Subcutaneous abdominal adipose tissue (tissue), 5 donors: Measurements from ENCODE around the gene SEC24A.
"Not testable (repeated sequence)": the region's sequence is repeated elsewhere in the genome, so short reads cannot be mapped to it uniquely, and the experiment has no call there.

Experiments used
- H3K27ac ChIP-seq: one replicate; pipeline ENCODE4 v1.7.0; 2013; ENCODE audit warnings: low read depth, mild to moderate bottlenecking, inconsistent platforms, low read length, moderate library complexity
- H3K27me3 ChIP-seq, 5 donors: one replicate each; pipeline ENCODE4 v1.7.0; 2013; ENCODE audit warnings: low read length in 5 of 5, inconsistent platforms in 1 of 5; ENCODE audit not compliant: control insufficient read depth in 5 of 5, insufficient read depth in 4 of 5
- H3K36me3 ChIP-seq, 5 donors: one replicate each; pipeline ENCODE4 v1.7.0; 2013; ENCODE audit warnings: low read length in 5 of 5; ENCODE audit not compliant: control insufficient read depth in 5 of 5, insufficient read depth in 5 of 5
- H3K4me1 ChIP-seq, 5 donors: one replicate each; pipeline ENCODE4 v1.7.0; 2013; ENCODE audit warnings: low read length in 5 of 5, mild to moderate bottlenecking in 3 of 5, moderate library complexity in 1 of 5; ENCODE audit not compliant: control insufficient read depth in 5 of 5, insufficient read depth in 5 of 5
- H3K4me3 ChIP-seq, 5 donors: one replicate each; pipeline ENCODE4 v1.7.0; 2013; ENCODE audit warnings: low read length in 5 of 5, low read depth in 1 of 5
- H3K9ac ChIP-seq, 5 donors: one replicate each; pipeline ENCODE4 v1.7.0; 2013; ENCODE audit warnings: low read length in 5 of 5, mild to moderate bottlenecking in 4 of 5, moderate library complexity in 3 of 5
- H3K9me3 ChIP-seq, 5 donors: one replicate each; pipeline ENCODE4 v1.7.0; 2013; ENCODE audit warnings: low read length in 5 of 5; ENCODE audit not compliant: control insufficient read depth in 5 of 5
- donor health status: healthy.
- donor health status: healthy.
- donor health status: healthy.
- donor health status: healthy.
- donor health status: healthy.

Gene SEC24A

DNA sequence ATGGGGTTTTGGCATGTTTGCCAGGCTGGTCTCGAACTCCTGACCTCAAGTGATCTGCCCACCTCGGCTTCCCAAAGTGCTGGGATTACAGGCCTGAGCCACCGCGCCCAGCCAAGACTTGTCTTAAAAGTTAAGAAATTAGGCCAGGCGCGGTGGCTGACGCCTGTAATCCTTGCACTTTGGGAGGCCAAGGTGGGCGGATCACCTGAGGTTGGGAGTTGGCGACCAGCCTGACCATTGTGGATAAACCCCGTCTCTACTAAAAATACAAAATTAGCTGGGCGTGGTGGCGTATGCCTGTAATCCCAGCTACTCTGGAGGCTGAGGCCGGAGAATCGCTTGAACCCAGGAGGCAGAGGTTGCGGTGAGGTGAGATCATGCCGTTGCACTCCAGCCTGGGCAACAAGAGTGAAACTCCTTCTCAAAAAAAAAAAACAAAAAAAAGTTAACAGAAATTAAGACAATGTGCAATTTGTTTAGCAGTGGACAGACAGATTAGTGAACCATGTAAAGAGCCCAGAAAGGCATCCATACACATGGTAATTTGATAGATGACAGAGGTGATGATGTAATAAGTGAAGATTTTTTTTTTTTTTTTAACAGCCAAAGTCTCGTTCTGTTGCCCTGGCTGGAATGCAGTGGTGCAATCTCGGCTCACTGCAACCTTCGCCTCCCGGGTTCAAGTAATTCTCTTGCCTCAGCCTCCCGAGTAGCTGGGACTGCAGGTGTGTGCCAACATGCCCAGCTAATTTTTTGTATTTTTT is 119.1 kb downstream of the SEC24A start:
- peaks cover 16 to 63% (median 40%) of the 10 kb centered on the region in 5 donors for H3K36me3 ChIP-seq
- H3K4me3 ChIP-seq, result not testable (repeated sequence)

DNA sequence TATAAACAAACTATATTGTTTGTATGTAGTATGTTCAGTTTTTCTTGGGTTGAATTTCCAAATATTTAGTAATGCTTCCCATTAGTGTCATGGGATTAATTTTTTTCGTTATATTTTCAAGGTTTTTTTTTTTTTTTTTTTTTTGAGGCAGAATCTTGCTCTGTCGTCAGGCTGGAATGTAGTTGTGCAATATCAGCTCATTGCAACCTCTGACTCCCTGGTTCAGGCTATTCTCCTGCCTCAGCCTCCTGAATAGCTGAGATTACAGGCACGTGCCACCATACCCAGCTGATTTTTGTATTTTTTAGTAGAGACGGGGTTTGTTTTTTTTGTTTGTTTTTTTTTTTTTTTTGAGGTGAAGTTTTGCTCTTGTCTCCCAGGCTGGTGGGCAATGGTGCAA is 120.6 kb downstream of the SEC24A start:
- Histone ChIP-seq H3K4me1 (peaks cover 0 to 2% (median 0%) of the 10 kb centered on the region in 5 donors), H3K9ac (no peak overlapping the region), H3K9me3 (no peaks in the 10 kb centered on the region), H3K4me3 (no peak overlapping the region), H3K36me3 (peaks cover 19 to 73% (median 49%) of the 10 kb centered on the region in 5 donors), H3K27ac (no peak overlapping the region), H3K27me3 (no peaks in the 10 kb centered on the region)

More for the DNA sequence above, 119.1 kb downstream of the SEC24A start:
- H3K27ac ChIP-seq, H3K4me1 ChIP-seq, H3K9me3 ChIP-seq, H3K27me3 ChIP-seq, H3K9ac ChIP-seq: not testable (repeated sequence)

DNA sequence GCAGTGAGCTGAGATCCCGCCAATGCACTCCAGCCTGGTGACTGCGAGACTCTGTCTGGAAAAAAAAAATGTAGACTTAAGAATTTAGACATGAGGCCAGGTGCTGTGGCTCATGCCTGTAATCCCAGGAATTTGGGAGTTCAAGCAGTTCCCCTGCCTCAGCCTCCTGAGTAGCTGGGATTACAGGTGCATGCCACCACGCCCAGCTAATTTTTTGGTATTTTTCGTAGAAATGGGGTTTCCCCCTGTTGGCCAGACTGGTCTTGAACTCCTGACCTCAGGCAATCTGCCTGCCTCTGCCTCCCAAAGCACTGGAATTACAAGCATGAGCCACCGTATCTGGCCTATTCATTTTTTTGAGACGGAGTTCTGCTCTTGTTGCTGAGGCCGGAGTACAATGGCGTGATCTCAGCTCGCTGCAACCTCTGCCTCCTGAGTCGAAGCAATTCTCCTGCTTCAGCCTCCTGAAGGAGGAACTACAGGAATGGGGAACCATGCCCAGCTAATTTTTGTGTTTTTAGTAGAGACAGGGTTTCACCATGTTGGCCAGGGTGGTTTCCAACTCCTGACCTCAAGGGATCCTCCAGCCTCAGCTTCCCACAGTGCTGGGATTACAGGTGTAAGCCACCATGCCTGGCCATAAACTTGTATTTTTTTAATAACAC is 124.0 kb downstream of the SEC24A start:
- H3K9me3 ChIP-seq, result no peaks in the 10 kb centered on the region
- H3K4me1 ChIP-seq, result peaks cover 0 to 2% (median 0%) of the 10 kb centered on the region in 5 donors
- peaks cover 12 to 74% (median 51%) of the 10 kb centered on the region in 5 donors for H3K36me3 ChIP-seq

DNA sequence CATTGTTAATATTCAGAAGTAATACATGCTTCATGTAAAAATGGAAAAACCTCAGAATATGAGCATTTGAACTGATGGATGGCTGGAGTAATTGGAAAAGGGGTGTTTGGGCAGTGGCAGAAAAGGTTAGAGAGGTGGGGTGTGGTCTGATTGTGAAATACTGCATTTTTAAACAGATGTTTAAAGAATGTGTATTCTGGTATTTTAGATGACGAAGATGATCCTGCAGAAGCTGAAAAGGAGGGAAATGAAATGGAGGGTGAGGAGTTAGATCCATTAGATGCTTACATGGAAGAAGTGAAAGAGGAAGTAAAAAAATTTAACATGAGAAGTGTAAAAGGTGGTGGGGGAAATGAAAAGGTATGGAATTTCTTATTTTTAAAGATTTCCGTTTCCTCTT is 128.8 kb downstream of the SEC24A start:
- peaks cover 28 to 81% (median 65%) of the 10 kb centered on the region in 5 donors for H3K36me3 ChIP-seq

More for the DNA sequence above, 124.0 kb downstream of the SEC24A start:
- Histone ChIP-seq H3K9ac (no peak overlapping the region), H3K4me3 (no peak overlapping the region), H3K27ac (no peak overlapping the region), H3K27me3 (no peaks in the 10 kb centered on the region)

More for the DNA sequence above, 128.8 kb downstream of the SEC24A start:
- Histone ChIP-seq H3K4me1 (no peaks in the 10 kb centered on the region), H3K9me3 (no peaks in the 10 kb centered on the region), H3K27ac (no peak overlapping the region), H3K4me3 (no peak overlapping the region), H3K9ac (no peak overlapping the region), H3K27me3 (no peaks in the 10 kb centered on the region)
